Stimulated activated CD8-positive, alpha-beta memory T cell treated with anti-CD3 and anti-CD28 coated beads, Interleukin-12 subunit alpha, Interleukin-12 subunit beta, amount 100 ng/mL, for 24 hours (primary cell): ENCODE data around the gene CSTPP1.

Experiments used
- DNase-seq: peaks from one replicate; pipeline ENCODE4 v3.0.0-alpha.2; 2020; ENCODE audit errors: extremely low read depth

CSTPP1 gene

DNA sequence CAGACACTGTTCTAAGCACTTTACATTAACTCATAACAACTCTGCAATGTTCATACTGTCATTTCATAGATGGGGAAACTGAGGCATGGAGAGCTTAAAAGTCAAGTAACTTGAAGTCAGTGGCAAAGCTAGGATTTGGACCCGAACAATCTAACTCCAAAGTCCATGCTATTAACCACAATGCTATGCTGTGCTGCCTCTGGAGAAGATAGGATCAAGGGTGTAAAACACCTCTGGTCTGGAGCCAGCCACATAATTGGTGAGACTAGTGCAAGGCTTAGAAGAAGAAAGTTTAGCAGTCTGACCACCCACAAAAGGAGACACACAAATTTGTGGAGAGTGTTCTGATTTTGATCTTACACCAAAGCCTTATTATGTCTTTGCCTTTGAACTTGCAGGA lies 196.4 kb downstream of the CSTPP1 start:
- DNase-seq = no peak

DNA sequence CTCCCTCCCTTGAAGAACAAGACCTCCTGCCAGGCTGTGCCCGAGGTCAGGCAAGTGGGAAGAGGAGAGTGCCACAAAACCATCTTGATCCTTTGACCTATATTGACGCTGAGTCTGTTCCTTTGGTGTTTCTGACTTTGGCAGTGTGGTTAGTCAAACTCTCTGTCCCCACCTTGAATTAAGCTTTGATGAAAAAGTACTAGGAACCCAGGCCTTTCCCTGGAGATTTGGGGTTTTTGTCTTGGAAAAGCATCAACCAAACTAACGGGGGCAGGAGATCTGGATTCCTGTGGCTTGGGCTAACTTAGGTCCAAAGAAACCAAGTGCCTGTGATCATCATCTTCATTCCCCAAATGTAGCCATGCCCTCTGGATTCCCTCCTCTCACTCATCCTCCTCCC lies 199.8 kb downstream of the CSTPP1 start:
- DNase-seq = no peak

DNA sequence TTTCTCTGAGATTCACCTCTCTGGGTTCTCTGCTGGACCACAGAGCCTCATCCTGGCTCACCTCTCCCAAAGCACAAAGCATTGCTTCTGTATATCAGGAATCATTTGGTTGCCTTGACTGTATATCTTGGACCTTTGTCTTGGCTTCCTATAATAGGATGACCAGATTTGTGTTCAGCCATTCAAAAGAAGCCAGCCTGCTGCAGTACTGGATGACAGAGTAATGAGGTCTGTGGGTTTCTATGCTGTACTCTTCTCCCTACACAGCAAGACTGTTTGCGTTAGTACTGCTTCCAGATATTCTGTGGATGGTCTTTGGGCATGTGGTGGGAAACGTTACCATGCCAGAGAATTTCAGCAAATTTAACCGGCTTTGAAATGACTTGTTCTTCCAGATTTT lies 200.4 kb downstream of the CSTPP1 start:
- DNase-seq = no peak

DNA sequence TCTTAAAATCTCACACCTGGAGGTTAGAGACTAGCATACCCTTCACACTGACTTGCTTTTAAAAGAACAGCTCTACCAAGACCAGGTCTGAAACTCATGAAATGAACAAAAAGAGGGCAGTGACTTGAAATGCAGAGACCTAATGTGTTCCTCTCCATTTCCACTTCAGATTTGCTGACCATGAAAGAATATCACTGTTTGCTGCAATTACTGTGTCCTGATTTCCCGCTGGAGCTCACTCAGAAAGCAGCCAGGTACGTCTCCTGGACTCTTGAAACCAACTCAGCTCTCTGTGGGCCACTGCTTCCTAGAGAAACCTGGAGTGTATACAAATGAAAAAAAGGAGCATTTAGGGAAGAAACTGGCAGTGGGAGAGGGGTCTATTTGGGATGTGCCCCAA lies 200.9 kb downstream of the CSTPP1 start:
- no peak for DNase-seq

DNA sequence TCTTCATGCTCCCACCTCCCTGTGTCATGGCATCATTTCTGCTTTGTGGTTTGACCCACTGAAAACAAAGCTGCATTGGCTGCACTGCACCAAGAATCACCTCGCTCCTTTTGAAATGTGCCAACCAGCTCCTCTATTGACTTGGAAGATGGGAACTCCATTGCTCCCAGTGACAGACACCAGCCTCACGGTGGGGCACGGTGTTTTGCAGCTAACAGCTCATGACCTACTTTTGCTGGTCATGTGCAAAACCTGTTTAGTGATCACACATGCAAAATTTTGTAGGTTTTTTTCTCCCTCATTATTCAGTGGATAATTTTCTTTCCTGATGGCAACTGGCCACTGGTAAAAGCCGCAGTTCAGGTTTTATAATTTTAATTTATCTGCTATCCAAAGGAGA lies 203.3 kb downstream of the CSTPP1 start:
- DNase-seq = no peak

DNA sequence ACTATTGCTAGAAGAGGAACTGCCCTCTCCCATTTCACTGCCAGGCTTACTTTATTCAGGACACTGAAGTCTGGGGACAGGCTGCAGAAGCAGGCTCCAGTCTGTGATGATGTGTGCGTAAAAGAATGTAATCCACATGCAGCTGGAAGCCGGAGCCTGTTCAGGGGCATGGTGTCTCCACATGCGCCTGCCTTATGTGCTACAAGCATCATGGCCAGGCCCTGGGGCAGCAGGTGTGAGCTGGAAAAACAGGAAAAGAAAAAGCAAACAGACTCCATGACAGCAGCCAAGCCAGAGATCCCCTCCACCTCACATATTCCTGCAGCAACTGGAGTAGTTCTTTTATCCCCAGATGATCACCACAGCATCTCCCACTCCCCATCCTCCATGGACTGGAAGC lies 206.8 kb downstream of the CSTPP1 start:
- DNase-seq = no peak

DNA sequence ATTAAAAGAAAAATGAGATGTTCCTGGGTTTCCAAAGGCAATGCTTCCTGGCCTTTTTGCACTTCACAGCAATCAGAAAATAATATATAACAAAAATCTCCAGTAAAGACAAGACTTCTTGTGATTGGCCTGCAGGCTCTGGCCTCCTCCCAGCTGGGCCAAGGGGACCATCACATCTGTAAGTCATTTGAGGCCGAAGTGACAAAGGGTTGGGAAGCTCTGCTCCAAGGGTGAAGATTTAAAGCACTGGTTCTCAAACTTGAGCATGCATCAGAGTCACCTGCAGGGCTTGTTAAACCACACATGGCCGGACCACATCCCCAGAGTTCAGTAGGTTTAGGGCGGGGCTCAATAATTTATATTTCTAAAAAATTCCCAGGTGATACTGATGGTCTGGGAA lies 208.0 kb downstream of the CSTPP1 start:
- no peak for DNase-seq

DNA sequence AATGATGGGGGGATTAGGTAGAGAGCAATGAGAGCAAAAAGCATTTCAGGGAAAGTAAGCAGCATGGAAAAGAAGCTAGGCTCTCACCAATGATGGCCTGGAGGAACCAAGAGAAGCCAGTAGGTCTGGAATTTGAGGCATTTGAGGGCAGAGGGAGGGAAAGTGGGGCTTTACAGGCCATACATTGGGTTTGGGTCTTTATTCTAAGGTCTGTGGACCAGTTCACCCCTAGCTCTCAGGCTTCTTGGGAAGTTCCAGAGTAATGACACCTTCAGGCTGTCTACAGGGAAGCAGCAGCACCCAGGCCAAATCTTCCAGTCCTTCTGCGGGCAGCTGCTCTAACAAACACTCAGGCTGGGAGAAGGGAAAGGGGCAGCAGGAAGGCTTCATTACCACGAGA lies 210.7 kb downstream of the CSTPP1 start:
- DNase-seq = no peak

DNA sequence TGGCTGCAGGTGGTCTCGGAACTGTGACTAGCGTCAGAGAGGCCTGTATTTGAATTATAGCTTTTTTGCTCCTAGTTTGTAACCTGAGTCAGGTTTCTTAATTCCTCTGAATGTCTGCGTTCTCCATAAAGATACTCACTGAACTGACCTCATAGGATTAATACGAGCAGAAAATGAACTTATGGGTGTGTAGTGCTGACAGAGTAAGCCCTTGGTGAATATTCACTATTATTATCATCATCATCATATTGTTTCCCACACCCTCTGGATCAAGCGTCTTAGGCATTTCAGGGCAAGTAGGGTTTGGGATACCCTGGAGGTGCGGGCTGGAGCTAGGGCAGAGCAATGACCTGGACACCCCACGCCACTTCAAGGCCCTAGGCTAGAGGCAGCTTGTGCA lies 211.1 kb downstream of the CSTPP1 start:
- no peak for DNase-seq

DNA sequence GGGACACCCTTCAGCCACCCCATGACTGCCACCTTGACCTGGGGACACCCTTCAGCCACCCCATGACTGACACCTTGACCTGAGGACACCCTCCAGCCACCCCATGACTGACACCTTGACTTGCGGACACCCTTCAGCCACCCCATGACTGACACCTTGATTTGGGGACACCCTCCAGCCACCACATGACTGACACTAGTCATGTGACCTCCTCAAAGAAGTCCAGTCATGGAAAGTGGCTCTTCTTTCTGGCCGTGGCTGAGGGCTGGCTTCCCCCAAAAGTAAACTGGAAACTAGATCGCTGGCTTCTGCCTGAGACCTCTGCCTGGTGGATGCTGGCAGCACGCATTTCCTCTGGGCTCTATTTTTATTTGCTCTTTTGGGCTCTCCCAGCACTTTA lies 211.7 kb downstream of the CSTPP1 start:
- no peak for DNase-seq

DNA sequence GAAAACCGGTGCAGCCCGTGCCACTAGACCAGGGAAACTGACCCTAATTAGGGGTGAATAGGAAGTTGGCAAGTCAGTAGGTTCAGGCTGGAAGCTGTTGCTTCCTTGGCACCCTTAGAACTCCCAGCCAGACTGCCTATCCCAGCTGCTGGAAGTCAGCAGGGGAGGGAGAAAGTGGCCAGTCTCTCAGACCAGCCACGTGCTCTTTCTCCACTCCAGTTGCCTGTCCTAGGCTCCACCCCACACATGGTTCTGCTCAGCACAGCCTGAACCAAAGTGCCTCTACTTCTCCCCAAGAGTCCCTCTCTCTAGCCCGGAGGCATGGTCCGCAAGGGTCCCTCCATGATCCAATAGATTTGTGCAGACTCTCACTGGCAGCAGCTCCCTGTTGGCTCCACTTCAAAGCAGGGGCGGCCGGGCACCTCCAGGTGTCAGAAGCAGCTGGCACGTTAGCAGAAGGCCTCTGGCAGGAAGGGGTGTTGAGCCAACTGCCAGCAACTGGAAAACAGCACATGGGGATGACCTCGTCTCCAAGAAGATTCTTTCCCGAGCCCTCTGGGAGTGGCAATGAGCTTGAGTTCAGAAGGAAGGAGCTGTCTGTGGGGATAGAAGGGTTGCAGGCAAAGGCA lies 212.5 kb downstream of the CSTPP1 start:
- DNase-seq = no peak

DNA sequence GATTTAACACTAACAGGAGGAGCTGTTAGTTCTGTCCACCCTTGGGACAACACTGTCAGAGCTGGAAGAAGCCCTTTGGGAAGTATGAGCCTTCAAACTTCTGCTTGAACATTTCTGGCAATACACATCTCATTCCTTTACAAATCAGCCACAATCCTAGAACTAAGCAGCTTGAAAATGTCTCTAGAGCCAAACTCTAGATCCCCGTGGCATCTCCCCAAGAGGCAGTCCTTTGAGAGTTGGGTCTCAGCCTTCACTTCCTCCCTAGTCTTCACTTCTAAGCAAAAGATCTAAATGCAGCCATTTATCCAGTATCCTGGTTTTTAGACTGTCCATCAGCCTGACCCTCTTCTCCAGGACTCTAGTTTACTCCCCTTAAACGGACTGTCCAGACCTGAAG lies 213.2 kb downstream of the CSTPP1 start:
- DNase-seq = no peak

DNA sequence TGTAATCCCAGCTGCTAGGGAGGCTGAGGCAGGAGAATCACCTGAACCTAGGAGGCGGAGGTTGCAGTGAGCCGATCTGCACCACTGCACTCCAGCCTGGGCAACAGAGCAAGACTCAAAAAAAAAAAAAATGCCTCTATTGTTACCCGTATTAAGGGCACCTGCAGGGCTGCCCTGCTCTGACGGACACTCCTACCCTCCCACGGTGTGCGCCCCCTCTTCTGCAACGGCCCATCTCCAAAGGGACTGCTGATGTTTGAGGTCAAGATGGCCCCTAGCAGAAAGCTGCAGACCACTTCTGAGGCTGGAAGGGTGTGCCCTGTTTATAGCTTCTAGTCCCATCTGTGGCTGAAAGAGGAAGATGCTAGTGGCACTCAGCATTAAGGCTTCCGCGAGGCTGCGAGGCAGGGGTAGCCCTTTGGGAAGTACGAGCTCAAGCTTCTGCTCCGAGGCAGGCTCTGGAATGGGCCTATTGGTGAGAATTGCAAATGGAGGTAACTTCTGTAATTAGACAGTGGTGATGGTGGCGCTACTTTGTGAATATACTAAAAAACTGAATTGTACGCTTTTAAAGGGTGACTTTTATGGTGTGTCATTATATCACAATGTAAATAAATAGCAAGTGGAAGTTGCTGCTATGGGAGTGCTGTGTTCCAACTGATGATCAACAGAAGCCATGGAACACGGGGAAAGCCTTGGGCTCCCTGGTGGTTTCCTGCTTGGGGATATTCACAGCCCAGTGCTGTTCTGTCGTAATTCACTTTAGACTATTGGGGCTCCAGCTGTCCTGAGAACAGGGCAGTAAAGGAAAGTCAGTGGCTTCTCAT lies 215.8 kb downstream of the CSTPP1 start:
- DNase-seq = no peak

DNA sequence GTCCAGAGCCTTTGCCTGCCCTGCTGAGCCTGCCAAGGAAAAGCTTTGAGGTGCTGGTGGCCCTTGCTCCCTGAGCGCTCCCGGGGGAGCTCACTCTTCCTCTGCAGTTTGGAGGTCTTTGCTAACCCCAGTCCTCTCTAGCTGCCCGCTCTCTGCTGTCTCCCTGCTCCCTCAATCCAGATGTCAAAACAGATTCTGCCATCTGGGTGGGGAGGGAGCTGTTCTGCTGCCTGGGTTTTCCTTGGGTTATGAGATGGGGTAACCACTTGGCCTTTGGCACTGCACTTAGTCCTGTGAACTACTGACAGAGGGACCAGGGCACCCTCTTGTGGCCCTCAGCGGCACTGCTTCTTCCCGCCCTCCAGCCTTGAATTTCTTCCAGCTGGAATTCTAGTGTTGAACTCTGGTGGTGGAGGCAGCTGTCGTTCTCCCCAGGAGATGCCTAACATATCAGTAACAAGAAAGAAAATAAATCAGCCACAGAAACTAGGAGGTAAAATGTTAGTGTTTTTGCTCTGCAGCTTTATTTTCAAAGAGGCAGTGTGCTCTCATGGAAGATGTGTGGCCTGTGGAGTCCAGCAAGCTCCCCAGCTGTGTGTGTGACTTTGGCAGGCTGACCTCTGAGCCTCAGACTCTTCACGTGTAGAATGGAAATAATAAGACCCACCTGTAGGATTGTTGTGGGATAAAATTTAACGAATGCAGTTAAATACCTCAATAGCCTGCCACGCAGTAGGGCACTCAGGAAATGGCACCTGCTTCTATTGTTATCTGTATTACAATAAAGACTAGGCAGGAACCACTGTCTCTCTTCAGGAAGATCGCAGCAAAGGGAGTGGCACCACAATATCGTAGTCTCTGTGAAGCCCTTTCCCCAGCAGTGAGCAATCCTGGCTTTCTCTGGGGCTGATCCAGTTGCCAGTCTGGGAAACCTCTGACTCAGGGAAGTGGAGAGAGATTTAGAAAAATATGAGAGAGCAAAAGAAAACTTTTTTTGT lies 216.7 kb downstream of the CSTPP1 start:
- no peak for DNase-seq

DNA sequence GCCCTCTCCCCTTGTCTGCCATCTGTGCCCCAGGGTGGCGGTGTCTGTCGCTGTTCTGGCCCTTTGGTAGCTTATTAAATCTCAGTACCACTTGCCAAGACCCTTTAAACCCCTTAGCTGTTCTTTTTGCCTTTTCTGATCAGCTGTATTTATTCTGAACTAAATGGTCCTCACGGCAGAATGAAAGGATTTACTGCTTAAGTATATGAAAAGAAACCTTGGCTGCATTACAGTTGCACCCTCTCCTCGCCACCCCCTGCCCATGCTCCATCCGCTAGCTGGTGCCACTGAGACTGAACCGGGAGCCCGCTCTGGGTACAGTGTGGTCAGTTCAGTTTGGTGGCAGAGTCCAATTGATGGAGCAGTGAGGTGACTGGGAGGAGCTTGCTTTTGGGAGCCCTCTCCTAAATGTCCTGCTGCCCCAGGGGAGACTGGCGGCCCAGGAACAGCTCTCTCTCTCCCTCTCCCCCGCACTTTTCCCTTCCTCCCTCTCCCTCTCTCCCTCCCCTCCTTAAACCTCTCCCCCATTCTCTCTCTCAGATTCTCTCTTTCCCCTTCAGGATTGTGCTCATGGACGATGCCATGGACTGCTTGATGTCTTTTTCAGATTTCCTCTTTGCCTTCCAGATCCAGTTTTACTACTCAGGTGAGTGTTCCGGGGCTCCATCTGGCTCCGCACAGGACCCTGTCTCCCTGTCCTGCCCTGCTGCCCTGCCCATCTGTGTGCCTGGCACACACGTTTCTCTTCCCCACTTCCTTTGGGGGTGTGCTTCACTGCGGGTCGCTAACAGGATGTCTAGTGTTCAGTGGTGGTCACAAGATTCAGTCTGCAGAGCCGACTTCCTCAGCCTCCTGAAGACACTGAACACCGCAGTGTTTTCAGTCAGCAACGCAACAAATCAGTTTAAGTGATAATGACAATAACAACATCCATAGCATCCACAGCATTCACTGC lies 218.3 kb downstream of the CSTPP1 start:
- DNase-seq = no peak

DNA sequence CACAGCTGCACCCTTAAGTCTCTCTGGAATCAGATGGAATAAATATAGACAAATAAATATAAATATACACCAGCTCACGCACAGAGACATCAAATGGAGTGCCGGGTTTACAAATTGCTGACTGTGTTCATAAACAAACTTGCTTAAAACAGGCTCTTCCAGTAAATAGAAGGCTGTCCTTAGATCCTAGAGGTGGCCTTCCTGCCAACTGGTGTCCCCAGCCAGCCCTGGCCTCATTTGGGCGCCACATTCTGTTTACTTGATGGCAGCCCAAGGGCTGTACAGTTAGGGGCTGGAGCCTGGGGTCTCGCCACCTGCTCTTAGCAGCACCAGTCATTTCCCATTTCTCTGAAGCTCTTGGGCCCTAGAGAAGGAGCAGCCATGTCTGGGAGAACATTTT lies 219.3 kb downstream of the CSTPP1 start:
- no peak for DNase-seq

DNA sequence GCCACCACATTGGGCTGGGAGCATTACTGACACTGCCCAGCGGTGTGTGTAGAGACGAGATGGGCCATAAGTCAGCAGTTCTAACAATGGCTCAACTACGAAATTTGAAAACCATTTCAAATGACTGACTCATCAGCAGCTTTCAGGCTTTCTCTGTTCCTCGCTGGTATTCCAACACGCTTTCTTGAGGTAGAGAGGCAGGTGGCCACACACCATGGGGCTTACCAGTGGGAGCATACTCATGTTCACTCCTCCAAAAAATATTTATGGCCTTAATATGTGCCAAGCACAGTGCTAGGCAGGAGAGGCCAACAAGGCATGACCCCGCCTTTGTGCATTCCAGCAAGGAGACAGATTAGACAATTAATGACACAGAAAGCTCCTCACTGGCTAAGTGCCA lies 219.8 kb downstream of the CSTPP1 start:
- DNase-seq = no peak

DNA sequence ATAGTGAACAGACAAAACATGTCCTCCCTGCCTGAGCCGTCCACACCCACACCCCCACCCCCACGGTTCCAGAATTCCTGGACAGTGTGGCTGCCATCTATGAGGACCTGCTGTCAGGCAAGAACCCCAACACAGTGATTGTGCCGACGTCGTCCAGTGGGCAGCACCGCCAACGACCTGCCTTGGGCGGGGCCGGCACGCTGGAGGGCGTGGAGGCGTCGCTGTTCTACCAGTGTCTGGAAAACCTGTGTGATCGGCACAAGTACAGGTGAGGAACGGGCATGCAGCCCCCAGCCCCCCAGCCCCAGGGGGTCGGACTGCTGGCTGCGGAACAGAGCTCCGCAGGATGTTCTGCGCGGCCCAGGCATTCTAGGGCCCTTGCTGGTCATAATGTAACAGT lies 220.4 kb downstream of the CSTPP1 start:
- no peak for DNase-seq

DNA sequence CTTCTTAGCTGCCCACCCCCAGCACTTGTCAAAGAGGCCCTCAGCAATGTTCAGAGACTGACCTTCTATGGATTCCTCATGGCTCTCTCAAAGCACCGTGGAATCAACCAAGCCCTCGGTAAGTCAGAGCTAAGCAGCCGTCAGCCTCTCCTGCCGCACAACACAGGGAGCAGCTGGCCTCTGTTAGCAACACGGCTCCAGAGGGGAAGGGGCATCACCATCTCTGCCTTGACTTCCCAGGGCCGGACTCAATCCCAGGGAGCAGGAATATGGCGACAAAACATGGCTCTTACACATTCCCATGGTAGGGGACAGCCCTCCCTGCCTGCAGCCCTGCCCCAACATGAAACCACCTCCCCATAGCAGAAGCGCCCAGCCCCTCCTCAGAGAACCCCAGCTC lies 221.2 kb downstream of the CSTPP1 start:
- no peak for DNase-seq

DNA sequence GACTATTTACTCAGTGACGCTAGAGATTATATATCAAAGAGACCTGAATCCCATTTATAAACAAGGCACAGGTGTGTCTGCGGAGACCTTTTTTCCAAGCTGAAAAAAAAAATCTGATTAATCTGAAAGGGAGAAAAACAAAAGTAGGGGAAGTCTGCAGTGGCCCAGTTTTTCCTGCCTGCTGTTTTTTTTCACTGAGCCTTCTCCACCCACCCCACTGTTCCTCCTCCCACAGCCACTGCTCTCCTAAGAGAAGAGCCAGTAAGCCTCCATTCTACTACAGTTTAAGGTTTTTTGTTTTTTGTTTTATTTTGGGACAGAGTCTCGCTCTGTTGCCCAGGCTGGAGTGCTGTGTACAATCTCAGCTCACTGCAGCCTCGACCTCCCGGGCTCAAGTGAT lies 221.7 kb downstream of the CSTPP1 start:
- no peak for DNase-seq

DNA sequence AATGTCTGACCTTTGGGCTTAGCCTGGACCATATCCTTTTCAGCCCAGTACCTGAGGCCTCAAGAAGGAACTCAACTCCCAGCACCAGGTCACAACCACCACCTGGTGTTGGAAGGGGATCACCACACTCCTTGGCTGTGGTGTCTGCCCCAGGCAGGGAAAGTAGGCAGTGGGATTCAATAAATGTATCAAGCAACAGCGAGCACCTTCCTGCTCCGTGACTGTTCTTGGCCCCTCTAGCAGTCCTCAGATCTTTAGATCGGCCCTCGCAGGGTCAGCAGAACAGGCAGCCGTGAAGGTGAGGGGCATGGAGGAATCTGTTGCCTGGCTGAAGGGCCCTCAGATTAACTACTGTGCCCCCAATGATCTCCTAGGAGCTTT lies 224.2 kb downstream of the CSTPP1 start:
- no peak for DNase-seq
